ENCODE results near the gene CC2D2A. TPM values are rescaled to one million over a fixed set of nuclear protein-coding genes. Genes with fewer than 3 reads are reported as not detected.

CC2D2A gene
- total RNA-seq: not detected

GRCh38 chr4:15469402-15470127, at the start of gene CC2D2A:
Gene CC2D2A (plus strand): TSS chr4:15469882. CDS start chr4:15475933, 6,051 bp downstream.
- no peak within 1 kb of the TSS for H3K4me3 Mint-ChIP-seq
- no peak within 1 kb of the TSS for H3K27ac Mint-ChIP-seq
- H3K27me3 Mint-ChIP-seq: peaks cover 10% of the 10 kb centered on the region
- H3K36me3 Mint-ChIP-seq (ENCODE audit: low read depth): no peaks in the 10 kb centered on the region
- DNase-seq: no peak
- H3K4me1 Mint-ChIP-seq: peaks cover 8% of the 10 kb centered on the region
- POLR2A ChIA-PET: interaction anchor here (1.1 kb wide), 1 partner anchor 185 kb away, joined by 5 read pairs; no protein-coding TSS in a partner anchor
- no peaks in the 10 kb centered on the region for H3K9me3 Mint-ChIP-seq
- CTCF ChIA-PET: interaction anchor here (0.9 to 3.0 kb wide), 5 partner anchors 8 to 180 kb away, joined by 3 to 19 read pairs (median 6); no protein-coding TSS in a partner anchor

- no peak overlapping the region for H3K4me3 Mint-ChIP-seq
- CTCF ChIA-PET: interaction anchor here (1.1 kb wide), 1 partner anchor 39 kb away, joined by 4 read pairs; no protein-coding TSS in a partner anchor
- no peak overlapping the region for H3K27ac Mint-ChIP-seq
- H3K27me3 Mint-ChIP-seq: peaks cover 6% of the 10 kb centered on the region
- DNase-seq: no peak
- no peaks in the 10 kb centered on the region for H3K9me3 Mint-ChIP-seq
- no peaks in the 10 kb centered on the region for H3K36me3 Mint-ChIP-seq (ENCODE audit: low read depth)
- POLR2A ChIA-PET: no interaction called here
- H3K4me1 Mint-ChIP-seq: peaks cover 21% of the 10 kb centered on the region
Observed at GRCh38 chr4:15420642-15421041, 49.0 kb upstream of the CC2D2A start.

- Mint-ChIP-seq H3K36me3 (ENCODE audit: low read depth) (no peaks in the 10 kb centered on the region), H3K4me3 (no peak overlapping the region), H3K27me3 (peaks cover 6% of the 10 kb centered on the region), H3K9me3 (no peaks in the 10 kb centered on the region), H3K27ac (no peak overlapping the region), H3K4me1 (peaks cover 27% of the 10 kb centered on the region)
- no peak for DNase-seq
- POLR2A ChIA-PET: no interaction called here
- CTCF ChIA-PET: no interaction called here
Observed at GRCh38 chr4:15423285-15423711, 46.4 kb upstream of the CC2D2A start.

- no peaks in the 10 kb centered on the region for H3K9me3 Mint-ChIP-seq
- no peak for DNase-seq
- POLR2A ChIA-PET: no interaction called here
- peaks cover 2% of the 10 kb centered on the region for H3K27me3 Mint-ChIP-seq
- CTCF ChIA-PET: no interaction called here
- peaks cover 27% of the 10 kb centered on the region for H3K4me1 Mint-ChIP-seq
- no peak overlapping the region for H3K4me3 Mint-ChIP-seq
- H3K27ac Mint-ChIP-seq: no peak overlapping the region
- H3K36me3 Mint-ChIP-seq (ENCODE audit: low read depth): no peaks in the 10 kb centered on the region
Observed at GRCh38 chr4:15425520-15425919, 44.2 kb upstream of the CC2D2A start.

GRCh38 chr4:15427161-15427560, 42.5 kb upstream of the CC2D2A start:
- no peak for DNase-seq
- Mint-ChIP-seq H3K4me3 (no peak overlapping the region), H3K27ac (no peak overlapping the region), H3K9me3 (no peaks in the 10 kb centered on the region), H3K36me3 (ENCODE audit: low read depth) (no peaks in the 10 kb centered on the region), H3K27me3 (no peaks in the 10 kb centered on the region), H3K4me1 (peaks cover 27% of the 10 kb centered on the region)
- CTCF ChIA-PET: interaction anchor here (1.3 kb wide), 1 partner anchor 10 kb away, joined by 4 read pairs; no protein-coding TSS in a partner anchor
- POLR2A ChIA-PET: no interaction called here

DNA sequence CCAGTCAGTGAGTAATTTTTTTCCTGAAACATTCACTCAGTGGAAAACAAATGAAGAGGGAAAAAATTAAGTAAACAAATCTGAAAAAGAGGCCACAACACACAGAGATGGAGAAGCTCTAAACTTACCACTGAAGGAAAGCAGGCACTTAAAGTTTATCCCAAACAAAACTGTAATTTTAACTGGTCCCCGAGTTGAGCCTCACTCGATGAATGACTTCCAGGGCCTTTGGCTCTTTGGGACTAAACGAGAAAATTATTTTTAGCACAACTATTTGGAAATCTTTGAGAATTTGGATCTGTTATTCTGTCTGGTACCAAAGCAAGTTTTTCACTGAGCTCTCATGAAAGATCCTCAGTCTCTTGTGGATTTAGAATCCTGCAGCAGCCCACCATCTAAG, 42.0 kb upstream of the CC2D2A start, which contains the start of gene C1QTNF7:
C1QTNF7 (plus strand) TSS at position 333 of the 400 bp plus-strand sequence. CDS start 7,711 bp downstream, outside the sequence.
- DNase-seq: no peak
- Mint-ChIP-seq H3K9me3 (no peaks in the 10 kb centered on the region), H3K4me3 (no peak within 1 kb of the TSS), H3K27ac (no peak within 1 kb of the TSS), H3K4me1 (peaks cover 27% of the 10 kb centered on the region), H3K36me3 (ENCODE audit: low read depth) (no peaks in the 10 kb centered on the region), H3K27me3 (no peaks in the 10 kb centered on the region)
- POLR2A ChIA-PET: no interaction called here
- CTCF ChIA-PET: no interaction called here

GRCh38 chr4:15428611-15429010, 41.1 kb upstream of the CC2D2A start:
- POLR2A ChIA-PET: no interaction called here

DNA sequence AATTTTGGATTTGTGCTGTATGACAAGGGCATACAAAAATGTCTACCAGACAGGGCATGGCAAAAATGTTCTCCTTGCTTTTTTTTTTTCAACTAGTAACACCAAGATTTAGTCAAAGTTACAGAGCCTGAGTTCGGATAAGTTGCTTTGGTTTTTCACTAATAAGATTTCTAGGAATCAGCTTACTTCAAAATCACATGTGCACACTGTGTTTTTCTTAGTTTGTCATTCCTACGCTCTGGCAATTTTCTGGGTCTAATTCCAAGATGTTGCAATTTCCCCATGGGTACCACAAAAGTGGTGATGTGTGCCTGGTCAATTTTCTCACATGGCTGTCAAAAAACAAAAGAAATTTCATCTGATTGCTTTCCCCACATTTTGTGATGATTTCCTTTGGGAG, 35.6 kb upstream of the CC2D2A start:
- H3K4me1 Mint-ChIP-seq: no peaks in the 10 kb centered on the region
- no peaks in the 10 kb centered on the region for H3K36me3 Mint-ChIP-seq (ENCODE audit: low read depth)
- peaks cover 2% of the 10 kb centered on the region for H3K27me3 Mint-ChIP-seq
- H3K4me3 Mint-ChIP-seq: no peak overlapping the region
- no peak overlapping the region for H3K27ac Mint-ChIP-seq
- H3K9me3 Mint-ChIP-seq: no peaks in the 10 kb centered on the region
- ChIA-PET POLR2A (no interaction called here), CTCF (no interaction called here)
- DNase-seq: no peak

More at GRCh38 chr4:15428611-15429010, 41.1 kb upstream of the CC2D2A start:
- CTCF ChIA-PET: no interaction called here
- Mint-ChIP-seq H3K27ac (no peak overlapping the region), H3K4me3 (no peak overlapping the region), H3K36me3 (ENCODE audit: low read depth) (no peaks in the 10 kb centered on the region), H3K9me3 (no peaks in the 10 kb centered on the region), H3K27me3 (no peaks in the 10 kb centered on the region), H3K4me1 (peaks cover 24% of the 10 kb centered on the region)
- no peak for DNase-seq

- ChIA-PET CTCF (no interaction called here), POLR2A (no interaction called here)
- Mint-ChIP-seq H3K4me1 (no peaks in the 10 kb centered on the region), H3K9me3 (no peaks in the 10 kb centered on the region), H3K27ac (no peak overlapping the region), H3K4me3 (no peak overlapping the region), H3K36me3 (ENCODE audit: low read depth) (no peaks in the 10 kb centered on the region), H3K27me3 (peaks cover 2% of the 10 kb centered on the region)
- no peak for DNase-seq
Observed at GRCh38 chr4:15434676-15435075, 35.0 kb upstream of the CC2D2A start.

GRCh38 chr4:15436513-15436912, 33.2 kb upstream of the CC2D2A start:
- ChIA-PET POLR2A (no interaction called here), CTCF (no interaction called here)
- Mint-ChIP-seq H3K9me3 (no peaks in the 10 kb centered on the region), H3K27ac (no peak overlapping the region), H3K4me3 (no peak overlapping the region), H3K36me3 (ENCODE audit: low read depth) (no peaks in the 10 kb centered on the region), H3K27me3 (peaks cover 2% of the 10 kb centered on the region), H3K4me1 (no peaks in the 10 kb centered on the region)
- no peak for DNase-seq

DNA sequence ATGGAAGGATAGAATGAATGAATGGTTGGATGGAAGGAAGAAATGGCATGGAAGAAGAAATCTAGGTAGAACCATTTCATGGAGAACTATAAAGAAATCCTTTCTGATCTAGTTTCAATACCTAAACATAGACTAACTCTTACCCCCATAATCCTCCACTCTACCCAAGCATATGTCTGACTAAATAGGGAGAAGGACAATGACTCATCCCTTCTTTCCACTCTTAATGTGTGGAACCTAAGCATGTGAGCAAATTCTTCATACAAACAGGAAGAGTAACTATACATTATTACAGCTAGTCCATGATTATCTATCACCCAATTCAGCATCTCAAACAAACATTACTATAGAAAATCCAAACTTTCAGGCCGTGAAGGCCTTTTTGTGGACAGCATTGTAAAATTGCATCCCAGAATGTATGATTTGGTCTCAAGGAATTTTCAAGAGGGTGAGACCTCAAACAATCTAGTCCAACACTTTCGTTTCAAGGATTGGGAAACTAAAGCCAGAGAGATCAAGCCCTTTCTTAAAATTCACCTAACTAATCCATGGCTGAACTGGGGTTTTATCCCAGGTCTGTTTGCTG, 30.6 kb upstream of the CC2D2A start:
- H3K4me3 Mint-ChIP-seq: no peak overlapping the region
- H3K36me3 Mint-ChIP-seq (ENCODE audit: low read depth): no peaks in the 10 kb centered on the region
- no peaks in the 10 kb centered on the region for H3K9me3 Mint-ChIP-seq
- peaks cover 2% of the 10 kb centered on the region for H3K27me3 Mint-ChIP-seq
- H3K27ac Mint-ChIP-seq: no peak overlapping the region
- H3K4me1 Mint-ChIP-seq: no peaks in the 10 kb centered on the region
- ChIA-PET POLR2A (no interaction called here), CTCF (no interaction called here)
- no peak for DNase-seq

- Mint-ChIP-seq H3K4me3 (no peak overlapping the region), H3K4me1 (no peaks in the 10 kb centered on the region), H3K9me3 (no peaks in the 10 kb centered on the region), H3K27ac (no peak overlapping the region), H3K27me3 (no peaks in the 10 kb centered on the region), H3K36me3 (ENCODE audit: low read depth) (no peaks in the 10 kb centered on the region)
- no peak for DNase-seq
- CTCF ChIA-PET: interaction anchor here (1.7 kb wide), 1 partner anchor 13 kb away, joined by 4 read pairs; no protein-coding TSS in a partner anchor
- POLR2A ChIA-PET: no interaction called here
Observed at GRCh38 chr4:15443371-15444160, 26.1 kb upstream of the CC2D2A start.

DNA sequence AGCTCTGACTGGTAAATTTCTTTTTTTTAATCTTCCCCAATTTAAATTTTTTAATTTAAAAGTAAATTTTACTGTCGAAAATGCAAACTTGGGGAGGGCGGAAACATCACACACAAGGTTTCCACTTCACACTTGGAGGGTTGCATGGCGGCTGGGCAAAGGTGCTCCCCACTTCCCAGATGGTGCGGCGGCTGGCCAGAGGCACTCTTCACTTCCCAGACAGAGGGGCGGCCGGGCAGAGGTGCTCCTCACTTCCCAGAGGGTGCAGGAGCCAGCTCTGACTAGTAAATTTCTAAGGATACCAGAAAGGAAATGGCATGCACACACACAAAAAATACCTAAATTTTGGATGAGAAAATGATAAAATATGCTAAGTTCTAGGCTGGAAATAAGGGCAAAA, 25.4 kb upstream of the CC2D2A start:
- H3K36me3 Mint-ChIP-seq (ENCODE audit: low read depth): no peaks in the 10 kb centered on the region
- ChIA-PET CTCF (interaction anchor here (1.7 kb wide), 1 partner anchor 13 kb away, joined by 4 read pairs; no protein-coding TSS in a partner anchor), POLR2A (no interaction called here)
- H3K27ac Mint-ChIP-seq: no peak overlapping the region
- no peaks in the 10 kb centered on the region for H3K4me1 Mint-ChIP-seq
- DNase-seq: no peak
- no peak overlapping the region for H3K4me3 Mint-ChIP-seq
- no peaks in the 10 kb centered on the region for H3K27me3 Mint-ChIP-seq
- H3K9me3 Mint-ChIP-seq: no peaks in the 10 kb centered on the region

Measured in activated CD4-positive, alpha-beta memory T cell treated with anti-CD3 and anti-CD28 coated beads, Interleukin-2, amount 10 ng/mL, durations not matched to agents 7 days and 5 days (primary cell).